HT-29 (cell line): ENCODE results near the gene RBM44. TPM values are rescaled to one million over a fixed set of nuclear protein-coding genes. Genes with fewer than 3 reads are reported as not detected.
A peak's percentile ranks its signal among the peaks of the same experiment; 100 is the strongest.
"Not testable (repeated sequence)": the region's sequence is repeated elsewhere in the genome, so short reads cannot be mapped to it uniquely, and the experiment has no call there.

Experiments
- DNase-seq: peaks from one replicate; pipeline ENCODE4 v3.0.0-alpha.2; 2015; ENCODE audit warnings: low spot score
- total RNA-seq: library from RNA; depleted of rRNA; stranded (reverse); fragments of >200 nt; shearing (Covaris generic); gene quantifications from 2 replicates; pipeline ENCODE4 v1.2.3, GENCODE V29; 2014

RBM44 gene
- total RNA-seq, 1 experiment from 2014 or later = 0.08 TPM

GRCh38 chr2:237848940-237849339 is 50.4 kb downstream of the RBM44 start:
- not testable (repeated sequence) for DNase-seq

DNA sequence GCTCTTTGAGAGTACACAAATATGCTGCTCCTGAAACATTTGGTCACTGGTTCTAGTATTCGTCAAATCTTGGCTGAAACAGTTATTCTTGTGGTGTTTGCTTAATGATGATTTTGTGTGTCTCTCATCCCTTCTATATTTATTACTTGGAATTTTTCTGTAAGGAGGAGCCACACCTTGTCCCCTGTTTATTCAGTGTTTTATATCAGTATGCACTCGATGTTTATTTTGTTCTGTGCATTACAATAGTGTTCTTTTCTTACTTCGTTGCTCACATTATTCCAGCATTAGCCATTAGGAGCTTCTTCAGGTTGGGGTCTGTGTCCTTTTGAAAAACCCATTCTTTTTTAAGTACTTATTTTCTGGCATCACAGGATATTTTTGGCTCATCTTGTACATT is 55.7 kb downstream of the RBM44 start:
- no peak for DNase-seq

GRCh38 chr2:237857791-237858190 is 59.2 kb downstream of the RBM44 start:
- DNase-seq = no peak

- DNase-seq = peak; percentile 85
These were observed 59.9 kb downstream of the RBM44 start for GRCh38 chr2:237858294-237859081.

- DNase-seq = no peak
These were observed 60.5 kb downstream of the RBM44 start for GRCh38 chr2:237859082-237859433.

- DNase-seq = no peak
These were observed 61.1 kb downstream of the RBM44 start, which contains the start of gene RAMP1 for GRCh38 chr2:237859533-237860272. Gene RAMP1, plus strand, starts transcription at chr2:237859623. Its CDS starts 53 bp downstream, at chr2:237859676.

- DNase-seq = peak; percentile 51
These were observed 61.8 kb downstream of the RBM44 start for GRCh38 chr2:237860273-237860935.

GRCh38 chr2:237861875-237862527 is 63.4 kb downstream of the RBM44 start:
- peak; percentile 33 for DNase-seq

DNA sequence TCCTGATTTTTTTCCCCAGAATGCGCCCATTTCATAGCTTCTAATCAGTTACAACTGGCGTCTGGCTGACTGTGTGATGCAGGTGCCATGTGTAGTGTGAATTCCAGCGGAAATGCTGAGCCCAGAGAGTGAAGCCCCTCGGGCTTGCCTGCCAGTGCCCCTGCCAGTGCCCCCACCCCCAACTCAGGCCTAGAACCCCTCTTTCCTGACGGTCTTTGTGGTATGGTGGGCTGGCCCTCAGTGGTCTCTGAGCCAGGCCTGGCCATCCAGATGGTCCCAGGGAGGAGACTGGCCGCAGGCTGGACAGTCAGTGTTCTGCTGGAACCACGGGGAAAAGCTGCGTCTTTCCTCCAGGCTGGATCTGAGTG is 63.9 kb downstream of the RBM44 start:
- DNase-seq = no peak

DNA sequence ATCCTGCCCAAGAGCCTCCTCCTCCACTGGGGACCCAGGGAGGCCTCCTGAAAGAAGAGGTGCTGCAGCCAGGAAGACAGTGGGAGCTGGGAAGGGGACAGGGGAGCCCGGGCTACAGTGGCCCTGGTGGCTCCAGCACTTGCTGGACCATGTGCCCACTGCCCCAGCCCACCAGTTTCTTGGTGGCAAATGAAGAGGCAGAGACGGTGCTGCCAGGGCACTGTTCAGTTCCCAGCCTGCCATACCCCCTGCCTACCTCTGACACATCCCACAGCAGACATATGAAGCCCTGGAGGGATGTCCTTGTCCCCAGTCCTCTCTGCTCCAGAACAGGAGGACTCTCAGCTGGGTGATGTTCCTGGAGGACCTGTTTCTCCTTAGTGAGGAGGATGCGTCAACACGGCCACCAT is 64.5 kb downstream of the RBM44 start:
- no peak for DNase-seq

DNA sequence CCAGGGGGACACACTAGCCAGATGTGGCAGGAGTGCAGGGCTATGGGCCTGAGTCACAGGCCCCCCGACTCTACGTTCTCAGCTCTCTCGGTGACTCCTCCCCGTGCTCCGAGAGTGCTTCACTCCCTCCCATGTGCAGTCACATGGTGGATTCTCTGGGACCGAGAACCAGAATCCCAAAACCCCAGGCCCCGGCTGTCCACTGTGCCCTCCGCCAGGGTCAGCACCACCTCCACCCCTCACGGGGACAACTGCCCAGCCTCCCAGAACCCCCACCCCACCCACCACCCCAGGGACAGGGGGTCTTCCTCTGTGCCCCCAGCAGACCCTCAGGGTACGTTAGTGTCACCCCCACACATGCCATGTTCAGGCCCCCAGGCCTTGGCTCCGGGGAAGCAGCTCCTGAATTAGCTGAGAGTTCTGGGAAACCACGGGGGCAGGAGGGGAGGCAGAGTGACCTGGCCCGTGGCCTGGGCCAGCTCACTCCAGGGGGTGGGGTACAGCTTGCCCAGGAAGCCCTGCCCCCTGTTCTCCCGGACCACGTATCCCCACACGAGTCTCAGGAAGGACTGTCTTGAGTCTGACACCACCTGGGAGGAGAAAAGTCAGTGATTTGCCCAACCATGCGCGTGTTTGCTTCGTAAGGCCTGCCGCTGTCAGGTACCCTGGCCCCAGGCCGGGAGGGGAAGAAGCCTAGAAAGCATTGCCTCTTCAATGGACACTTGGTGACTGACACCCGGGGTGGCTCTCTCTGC is 65.3 kb downstream of the RBM44 start:
- no peak for DNase-seq

DNA sequence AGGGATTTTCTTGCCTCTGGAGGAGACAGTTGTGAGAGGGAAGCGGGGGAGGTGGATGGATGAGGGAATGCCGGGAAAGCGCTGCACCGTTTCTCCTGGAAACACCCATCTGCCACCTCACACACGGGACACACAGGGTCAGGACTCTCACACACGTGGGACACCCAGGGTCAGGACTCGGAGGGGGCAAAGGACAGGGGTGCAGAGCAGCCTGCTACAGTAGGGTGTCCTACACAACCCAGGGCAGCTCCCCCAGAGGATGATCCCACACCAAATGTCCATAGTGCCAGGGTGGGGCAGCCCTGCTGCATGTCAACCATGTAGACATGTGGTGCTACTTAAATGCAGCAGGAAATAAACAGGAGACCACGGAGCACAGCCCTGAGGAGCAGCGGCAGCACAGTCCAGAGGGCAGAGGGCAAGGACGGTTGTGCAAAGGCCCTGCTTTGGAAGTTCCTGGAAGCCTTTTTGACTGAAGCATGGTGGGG is 65.9 kb downstream of the RBM44 start:
- DNase-seq = no peak

- DNase-seq = peak; percentile 41
These were observed 66.5 kb downstream of the RBM44 start for GRCh38 chr2:237864940-237865622.

DNA sequence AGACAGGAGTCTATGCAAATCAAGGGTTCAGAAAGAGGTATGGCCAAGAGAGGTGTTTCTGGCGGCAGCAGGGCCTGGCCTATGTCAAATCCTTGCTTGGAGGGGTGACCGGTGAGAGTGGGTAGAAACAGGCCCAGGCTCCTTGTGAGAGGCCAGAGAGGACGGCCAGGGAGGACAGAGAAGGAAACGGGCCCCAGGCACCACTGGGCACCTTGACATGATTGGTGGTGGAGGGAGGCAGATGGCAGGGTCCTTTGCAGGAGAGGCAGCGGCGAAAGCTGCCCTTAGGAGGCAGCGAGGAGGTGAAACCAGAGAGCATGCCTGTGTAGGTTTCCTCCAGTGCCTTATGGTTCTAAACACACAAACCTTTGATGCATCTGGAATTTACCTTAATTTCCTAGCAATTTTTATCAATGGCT is 67.1 kb downstream of the RBM44 start:
- no peak for DNase-seq

DNA sequence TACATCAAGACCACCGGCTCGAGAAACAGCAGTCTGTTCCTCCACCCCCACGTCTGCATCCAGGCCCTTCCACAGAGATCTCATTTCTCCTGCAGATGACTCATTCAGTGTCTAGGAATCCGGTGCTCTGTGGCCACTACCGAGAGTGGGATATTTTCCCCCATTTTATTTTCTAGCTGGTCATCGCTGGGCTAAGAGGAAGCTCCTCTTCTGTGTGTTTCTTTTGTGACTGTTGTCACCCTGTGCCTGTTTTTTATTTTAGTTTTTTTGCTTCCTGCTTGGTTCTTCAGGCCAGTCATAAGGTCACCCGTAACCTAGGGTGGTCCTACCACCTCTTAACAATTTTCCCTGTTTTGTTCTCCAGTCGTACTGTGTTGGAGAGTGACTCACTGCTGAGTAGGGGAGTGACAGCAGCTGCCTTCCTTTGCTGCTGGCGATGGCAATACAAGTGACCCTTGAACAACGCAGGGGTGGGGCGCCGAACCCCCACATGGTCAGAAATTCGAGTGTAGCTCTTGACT is 67.6 kb downstream of the RBM44 start:
- DNase-seq = no peak

DNA sequence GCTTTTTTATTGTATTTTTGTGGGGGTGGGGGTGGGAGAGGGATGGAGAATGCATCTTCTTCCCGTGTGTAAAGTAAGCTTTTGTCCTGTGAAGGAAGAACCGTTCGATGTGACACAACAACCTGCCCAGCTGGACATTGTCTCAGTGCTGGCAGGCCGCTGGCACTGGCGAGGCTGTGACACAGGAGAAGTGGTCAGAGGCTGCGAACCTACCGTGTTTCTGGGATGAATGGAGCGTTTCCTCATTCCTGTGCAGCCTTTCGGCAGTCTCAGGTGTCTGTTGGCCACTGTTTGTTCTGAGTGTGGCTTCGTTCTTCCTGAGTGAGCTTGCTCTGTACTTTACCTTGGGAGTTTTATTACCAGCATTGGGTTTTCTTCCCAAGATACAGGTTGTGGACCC is 68.9 kb downstream of the RBM44 start:
- DNase-seq = peak; percentile 57

GRCh38 chr2:237868074-237868473 is 69.5 kb downstream of the RBM44 start:
- not testable (repeated sequence) for DNase-seq

GRCh38 chr2:237868631-237869342 is 70.2 kb downstream of the RBM44 start:
- DNase-seq = no peak

GRCh38 chr2:237869343-237870102 is 70.9 kb downstream of the RBM44 start:
- DNase-seq = no peak
